Measurements from ENCODE around the gene SGCA.
A peak's percentile ranks its signal among the peaks of the same experiment; 100 is the strongest.

Gene SGCA

DNA sequence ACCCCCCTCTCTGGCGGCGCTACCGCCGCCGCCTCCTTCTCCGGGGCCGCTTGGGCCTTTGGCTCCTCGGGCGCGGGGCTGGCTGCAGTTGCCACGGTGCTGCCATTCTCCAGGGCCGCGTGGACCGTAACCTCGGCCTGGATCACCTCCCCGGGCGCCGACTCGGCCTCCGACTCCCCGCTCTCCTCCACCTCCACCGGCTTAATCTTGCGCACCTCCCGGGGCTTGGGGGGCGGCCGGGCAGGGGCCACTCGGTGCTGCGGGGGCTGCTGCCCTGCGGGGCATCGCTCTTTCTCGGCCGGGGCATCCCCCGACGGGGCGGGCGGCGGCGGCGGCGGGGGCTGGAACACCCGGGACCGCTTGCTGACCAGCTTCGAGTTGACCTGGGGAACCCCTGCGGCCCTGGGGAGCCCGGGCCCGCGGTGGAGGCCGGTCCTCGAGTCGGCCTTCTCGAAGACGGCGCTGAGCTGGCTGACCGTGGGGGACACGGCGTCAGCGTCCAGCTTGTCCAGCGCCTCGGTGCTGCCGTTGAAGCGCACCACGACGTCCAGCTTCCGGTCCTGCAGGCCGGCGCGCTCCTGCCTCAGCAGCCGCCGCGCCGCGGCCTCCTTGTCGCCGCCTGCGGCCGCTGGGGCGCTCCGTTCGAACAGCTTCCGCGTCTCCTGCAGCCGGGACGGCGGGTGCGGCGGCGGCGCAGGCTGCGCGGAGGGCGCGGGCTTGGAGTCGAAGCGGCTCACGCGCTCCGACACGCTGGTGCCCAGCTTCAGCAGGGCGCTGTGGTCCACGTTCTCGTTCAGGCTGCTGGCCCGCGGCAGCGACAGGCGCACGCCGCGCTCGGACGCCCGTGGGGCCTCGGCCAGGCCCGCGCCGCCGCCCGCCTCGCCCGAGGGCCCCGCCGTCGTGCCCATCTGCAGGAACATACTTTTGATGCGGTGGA lies 16.1 kb upstream of the SGCA start:
- no peak for DNase-seq

DNA sequence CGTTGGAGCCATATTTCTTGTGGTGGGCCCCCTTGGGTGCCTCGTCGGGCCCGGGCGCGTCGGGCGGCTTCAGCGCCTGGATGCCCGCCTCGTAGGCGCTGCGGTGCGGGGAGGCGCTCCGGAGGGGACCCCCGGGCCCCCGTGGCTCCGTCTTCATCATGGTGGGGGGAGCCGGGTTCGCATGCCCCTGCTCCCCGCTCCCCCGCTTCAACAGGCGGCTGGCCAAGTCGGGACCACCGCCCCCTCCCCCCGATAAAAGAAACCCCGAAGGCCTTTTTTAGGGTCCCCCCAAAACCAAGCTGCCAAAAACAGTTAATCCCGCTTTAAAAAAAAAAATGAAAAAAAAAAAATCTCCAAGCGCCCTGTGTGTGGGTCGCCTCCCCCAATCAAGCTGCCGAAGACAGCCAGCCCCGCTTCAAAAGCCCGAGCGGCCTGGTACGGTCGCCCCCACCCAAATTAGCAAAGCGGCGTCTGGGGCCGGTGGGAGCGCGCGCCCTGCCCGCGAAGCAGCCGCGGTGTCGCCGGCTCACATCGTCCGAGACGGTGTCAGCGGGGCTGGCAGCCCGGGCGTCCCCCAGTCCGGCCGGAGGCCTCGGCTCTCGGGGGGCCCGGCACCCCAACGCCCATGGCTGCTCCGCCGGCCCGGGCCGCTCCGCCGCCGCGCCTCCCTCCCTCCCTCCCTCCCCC lies 15.3 kb upstream of the SGCA start, which contains the start of gene PPP1R9B:
Gene PPP1R9B, minus strand, starts transcription at position 324 of the 687 bp plus-strand sequence. Its CDS starts 164 bp downstream, at position 160.
- no peak for DNase-seq

DNA sequence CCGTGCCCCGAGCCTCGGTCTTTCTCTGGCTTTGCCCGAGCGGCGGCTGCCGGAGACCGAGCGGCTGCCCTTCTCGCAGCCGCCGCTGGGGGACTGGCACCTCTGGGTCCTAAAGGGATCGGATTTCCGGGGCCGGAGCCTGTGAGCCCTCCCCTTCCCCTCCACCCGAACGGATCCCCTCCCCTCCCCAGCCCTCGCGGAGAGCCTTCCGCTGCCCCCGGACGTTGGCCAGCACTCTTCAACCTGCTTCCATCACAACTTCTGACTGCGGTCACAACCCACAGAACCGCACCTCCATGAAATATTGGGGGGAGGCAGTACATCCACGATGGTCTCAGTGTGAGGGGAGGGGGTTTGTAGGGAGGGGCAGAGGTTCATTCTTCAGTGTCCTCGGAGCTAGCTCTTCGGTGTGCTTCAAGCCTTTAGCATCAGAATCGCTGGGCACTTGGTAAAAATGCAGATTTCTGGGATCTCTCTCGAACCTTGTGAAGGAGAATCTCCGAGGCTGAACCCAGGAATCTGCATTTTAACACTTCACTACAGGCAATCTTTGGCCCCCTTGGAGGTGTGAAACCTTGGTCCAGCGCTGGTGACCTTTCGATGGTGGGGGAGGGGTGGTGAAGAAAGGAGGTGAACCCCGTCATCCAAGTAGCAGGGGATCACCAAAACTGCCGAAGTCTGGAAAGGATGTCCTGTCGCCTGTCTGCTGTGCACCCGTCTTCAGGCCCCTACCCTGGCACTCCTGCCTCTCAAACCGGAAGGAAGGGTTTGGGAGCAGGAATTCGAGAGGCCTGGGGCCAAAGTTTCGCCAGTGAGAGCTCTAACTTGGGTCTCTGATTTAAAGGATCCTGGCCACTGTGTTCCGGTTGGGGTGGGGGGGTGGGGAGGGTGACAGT lies 14.5 kb upstream of the SGCA start:
- DNase-seq: peak; percentile 82

DNA sequence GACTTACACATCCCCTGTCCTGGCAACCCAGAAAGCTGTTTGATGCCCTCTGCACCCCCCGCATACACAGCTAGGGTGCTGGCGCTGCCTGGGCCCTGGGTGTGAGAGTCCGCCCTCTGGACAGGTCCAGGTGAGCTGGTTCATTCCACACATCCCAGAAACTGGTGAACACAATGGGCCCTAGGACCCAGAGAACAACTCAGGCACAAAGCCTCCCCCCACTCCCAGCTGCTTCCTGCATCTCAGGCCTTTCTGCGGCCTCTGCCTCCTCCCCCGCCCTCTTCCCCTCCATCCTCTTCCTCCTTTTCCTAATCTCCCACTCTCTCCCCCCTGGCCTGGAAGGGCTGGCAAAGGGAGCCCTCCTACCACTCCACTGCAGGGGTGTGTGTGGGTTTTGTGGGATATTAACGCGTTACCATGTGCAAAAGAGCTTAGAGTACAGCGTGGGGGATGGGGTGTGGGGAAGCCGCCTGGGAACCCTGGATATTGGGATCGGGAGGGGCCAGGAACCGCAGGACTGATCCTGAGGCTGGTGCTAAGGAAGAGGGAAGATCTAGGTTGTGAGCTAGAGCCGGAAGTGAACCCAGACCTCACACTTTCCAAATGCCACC lies 13.8 kb upstream of the SGCA start:
- DNase-seq: peak; percentile 60

DNA sequence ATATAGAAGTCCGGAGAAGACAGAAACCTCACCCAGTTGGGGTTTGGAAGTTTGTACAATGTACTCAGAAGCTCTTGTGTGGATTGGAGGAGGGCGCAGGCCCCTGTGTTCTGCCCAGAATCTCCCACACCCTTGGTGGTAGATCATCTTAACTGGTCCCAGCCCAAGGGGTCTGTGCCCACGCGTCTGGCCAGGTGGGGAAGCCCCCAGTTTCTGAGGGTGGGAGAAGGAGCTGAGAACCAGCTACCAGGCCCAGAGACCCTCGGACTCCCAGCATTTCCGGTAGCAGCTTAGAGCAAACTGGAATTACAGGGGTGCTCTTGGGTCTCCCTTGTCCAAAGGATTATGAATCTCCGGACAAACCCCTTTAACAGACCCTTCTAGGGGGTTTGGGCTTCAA lies 13.1 kb upstream of the SGCA start:
- DNase-seq: no peak

DNA sequence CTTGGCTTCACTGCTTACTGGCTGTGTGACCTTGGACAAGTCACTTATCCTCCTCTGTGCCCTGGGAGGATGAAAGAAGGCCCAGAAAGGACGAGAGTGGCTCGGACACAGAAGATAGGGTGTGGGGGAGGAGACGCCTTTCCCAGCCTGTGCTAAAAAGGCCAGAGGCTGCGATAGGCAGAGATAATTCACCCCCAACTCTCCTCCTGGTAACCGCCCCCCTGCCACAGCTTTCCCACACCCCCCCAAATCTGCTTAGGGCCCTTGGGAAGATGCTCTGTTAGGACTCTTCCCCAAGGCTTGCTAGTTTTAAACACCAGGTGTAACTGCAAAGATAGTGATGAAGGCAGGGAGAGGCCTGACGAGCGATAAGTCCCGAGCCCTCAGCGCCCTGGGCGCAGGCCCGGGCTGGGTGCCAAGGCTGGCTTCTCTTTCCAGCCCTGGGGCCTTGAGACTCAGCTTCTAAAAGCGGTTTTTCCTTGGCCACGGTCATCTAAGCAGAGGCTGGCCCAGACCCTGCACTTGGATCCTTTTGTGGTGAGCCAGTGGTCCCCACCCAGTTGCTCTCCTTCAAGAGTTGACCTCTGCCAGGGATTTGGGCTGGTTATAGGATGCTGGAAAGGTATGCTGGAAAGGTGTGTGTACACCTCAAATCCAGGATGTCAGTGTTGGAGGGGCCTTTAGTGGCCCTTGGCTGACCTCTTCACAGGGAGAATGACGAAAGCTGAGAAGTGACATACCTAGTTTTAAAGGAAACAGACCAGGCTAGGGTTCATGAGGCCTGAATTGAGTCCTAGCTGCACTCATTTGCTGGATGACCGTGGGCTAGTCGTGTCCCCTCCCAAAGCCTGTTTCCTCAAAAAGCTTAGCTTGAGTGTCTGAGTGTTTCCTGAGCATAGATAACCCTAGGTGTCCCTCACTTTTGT lies 11.9 kb upstream of the SGCA start:
- DNase-seq: no peak

DNA sequence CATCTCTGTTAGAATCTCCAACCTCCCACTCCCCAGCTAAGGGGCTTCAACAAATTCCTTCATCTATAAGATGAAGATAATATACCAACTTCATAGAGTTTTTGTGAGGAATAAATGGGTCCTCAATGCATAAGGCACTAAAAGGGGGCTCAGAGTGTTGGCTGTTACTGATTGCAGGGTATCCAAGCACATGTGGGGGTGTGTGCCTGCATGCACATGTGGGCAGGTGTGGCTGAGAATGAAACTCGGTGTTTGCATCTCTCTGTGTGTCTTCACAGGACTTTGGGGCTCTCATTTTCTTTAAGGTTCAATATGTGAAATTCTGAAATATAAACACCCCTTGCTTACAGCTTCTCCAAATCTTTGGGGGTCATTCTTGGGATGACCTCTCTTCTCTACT lies 11.2 kb upstream of the SGCA start:
- DNase-seq: no peak

DNA sequence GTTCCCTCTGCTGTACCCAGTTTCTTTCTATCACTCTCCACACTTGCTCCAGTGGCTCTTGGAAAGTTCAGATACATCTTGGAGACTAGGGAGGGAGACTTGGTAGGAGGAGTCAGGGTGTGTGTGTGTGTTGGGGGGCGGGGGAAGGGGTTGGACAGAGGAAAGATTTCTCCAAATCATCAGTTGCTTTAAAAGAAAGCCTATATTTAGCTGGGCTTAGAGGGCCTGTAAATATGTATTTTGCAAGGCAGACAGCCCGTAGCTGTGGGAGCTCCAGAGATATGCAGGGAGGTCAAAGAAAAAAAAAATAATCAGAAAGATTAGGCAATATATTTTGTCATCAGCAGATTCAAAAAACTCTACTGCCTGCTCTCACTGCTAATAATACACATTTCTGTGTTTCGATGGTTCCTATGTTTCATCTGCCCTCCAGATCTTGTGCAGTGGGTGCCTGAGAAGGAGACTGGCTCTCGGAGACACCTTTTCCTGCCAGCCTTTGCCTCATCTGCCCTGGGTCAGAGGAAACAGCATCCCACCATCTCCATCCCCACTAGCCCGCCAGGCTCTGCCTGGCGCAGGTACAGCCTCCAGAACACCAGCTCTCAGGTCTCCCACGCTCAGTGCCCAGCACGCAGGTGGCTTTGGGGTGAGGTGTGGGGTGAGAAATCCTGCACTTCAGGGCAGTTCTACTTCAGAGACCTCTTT lies 10.5 kb upstream of the SGCA start:
- no peak for DNase-seq

DNA sequence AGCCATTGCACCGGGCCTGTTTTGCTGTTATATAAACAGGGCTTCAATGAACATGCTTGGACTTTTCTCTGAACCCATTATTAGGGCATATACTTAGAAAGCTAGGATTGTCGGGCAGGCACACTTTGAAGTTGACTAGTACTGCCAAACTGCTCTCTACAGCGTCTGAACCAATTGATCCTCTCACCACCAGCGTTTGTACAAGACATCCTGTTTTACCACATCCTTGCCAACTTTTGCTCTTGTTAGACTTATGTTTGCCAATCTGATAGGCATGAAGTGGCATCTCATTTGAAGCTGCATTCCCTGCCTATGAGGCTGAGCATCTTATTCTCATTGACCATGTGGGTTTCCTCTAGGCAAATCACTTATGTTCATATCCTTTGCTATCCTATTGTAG lies 7.9 kb upstream of the SGCA start:
- no peak for DNase-seq

DNA sequence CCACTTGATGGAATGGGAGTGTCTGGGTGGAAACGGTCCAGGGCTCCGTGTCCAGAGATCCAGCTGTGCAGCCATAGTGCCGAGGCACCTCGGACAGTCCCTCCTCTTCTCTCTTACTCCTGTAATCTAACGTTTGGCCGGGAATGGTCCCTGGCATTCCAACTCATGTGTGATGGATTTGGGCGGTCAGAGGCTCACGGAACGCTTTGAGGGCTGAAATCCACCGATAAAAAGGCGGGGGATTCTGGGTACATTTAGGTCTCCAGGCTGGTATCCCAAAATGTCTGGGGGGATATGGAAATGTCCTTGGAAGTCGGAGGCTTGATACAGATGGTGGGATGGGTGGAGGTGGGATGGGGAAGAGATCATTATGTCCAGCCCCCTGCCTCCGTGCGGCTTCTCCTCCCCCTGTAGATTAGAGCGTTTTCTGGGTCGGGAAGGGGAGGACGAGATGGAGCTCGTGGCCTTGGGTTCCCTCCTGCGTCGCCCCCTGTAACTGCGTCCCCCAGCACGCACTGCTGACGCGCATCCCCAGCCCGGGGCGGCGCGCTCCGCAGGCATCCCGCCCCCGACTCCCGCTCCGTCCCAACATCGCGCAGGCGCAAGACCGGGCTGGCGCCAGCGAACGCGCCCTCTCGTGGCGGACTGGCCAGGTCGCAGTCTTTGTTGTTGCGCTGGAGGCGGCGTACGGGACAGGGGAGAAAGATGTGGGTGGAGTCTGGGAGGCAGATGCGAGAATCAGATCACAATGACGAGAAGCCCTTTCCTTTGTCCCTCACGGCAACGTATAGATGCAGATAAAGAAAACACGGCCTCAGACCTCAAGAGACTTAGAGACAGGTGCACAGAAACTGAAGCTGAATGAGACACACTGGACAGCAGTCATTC lies 4.5 kb upstream of the SGCA start:
- peak; percentile 90 for DNase-seq

DNA sequence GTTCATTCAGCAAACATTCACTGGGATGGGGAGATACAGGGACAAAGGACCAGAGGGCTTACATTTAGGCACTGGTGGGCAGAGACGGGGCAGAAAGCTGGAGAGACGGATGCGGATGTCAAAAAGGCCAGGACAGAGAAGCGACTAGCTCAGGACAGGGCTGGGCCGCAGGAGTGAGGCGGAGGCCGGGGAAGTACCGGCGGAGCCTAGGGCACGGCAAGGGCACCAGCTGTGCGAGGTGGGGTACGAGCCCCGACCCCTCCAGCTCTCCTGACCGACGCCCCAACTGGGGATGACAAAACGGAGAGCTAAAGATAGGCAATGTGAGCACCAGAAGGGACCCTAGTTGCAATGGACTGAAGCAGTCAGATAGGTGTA lies 3.9 kb upstream of the SGCA start:
- DNase-seq: no peak

DNA sequence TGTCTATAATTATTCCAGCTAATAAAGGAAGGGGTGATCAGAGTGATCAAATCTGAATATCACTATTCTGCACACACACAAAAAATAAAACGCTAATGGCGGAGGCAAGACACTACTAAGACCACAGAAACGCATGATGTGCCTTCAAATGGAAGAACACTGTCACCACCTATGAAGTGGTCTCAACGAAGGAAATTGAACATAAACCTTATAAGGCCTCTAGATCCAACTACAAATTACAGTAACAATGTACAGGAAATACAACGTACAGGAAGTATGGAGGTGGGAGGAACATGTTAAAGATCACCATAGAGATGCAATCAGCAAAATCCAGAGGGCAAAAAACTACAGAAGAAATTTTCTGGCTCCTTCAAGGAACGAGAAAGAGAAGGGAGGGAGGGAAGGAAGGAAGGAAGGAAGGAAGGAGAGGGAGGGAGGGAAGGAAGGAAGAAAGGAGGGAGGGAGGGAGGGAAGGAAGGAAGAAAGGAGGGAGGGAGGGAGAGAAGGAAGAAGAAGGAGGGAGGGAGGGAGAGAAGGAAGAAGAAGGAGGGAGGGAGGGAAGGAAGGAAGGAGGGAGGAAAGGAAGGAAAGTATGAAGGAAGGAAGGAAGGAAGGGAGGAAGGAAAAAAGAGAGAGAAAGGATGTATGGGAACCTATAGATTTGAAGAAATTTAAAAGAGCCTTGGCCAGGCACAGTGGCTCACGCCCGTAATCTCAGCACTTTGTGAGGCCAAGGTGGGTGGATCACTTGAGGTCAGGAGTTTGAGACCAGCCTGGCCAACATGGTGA lies 3.1 kb upstream of the SGCA start:
- no peak for DNase-seq

DNA sequence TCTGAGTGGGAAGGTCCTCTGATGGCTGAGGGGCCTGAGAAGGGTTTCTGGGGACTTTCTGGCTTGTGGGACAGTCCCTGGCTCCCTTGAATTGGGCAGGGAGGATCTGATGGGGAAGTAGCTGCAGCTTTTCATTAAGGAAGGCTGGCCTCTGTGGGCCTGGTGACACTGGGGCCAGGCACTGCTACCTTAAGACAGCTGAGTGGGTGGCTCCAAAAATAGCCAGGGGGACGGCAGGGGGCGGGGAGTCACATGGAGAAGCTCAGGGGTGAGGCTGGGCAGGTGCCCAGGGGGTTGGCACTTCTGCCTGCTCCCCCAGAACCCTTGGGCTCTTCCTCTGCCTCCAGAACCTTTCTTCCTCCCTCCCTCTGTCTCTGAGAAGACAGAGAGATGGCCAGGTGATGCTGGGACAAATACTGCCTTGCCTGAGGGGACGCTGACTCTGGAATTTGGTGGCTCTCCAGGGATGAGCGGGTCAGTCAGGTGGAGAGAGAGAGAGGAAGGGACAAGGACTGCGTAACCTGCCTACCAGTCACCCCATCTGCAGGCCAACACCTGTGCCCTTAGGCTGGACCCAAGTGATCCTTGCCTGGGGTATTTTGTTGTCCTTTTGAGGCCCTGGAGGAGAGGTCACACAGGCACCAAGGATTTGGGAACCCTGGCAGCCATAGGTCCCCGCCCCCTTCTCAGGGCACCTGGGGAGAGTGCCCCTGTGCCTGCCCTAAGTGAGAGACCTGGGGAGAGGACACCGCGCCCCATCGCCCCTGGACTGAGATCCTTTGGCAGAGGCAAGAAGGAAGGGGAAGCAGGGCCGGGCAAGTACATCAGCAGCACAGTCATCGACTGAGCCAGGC lies 1.7 kb upstream of the SGCA start:
- DNase-seq: no peak

DNA sequence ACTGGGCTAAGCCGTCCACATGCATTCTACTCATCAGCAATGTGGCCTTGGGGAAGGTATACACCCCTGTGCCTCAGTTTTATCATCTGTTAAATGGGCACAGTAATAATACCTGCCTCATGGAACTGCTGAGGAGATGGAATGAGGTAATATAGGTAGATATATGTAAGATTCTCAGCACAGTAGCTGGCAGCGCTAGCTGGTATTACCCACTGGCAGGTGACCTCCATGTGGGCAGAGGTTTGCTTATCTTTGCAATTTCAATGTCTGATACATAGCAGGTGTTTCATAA lies 1.2 kb upstream of the SGCA start:
- no peak for DNase-seq

DNA sequence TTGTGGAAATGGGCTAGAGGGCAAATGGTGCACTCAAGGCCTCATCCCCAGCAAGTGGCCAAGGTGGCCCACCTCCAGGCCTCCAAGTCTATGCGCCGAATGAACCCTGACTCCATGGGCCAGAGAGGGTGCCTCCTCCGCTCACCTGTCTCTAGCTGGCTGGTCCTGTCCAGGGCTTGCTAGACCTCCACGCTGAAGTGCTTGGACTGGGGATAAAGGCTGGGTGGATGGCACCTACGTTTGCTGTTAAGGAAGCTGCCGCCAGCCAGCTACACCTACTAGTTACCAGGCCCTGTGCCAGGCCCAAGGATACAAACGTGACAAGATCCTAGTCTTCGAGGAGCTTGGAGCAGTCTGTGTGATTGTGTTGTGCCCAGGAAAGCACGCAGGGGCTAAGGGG lies 739 bp upstream of the SGCA start:
- DNase-seq: no peak

DNA sequence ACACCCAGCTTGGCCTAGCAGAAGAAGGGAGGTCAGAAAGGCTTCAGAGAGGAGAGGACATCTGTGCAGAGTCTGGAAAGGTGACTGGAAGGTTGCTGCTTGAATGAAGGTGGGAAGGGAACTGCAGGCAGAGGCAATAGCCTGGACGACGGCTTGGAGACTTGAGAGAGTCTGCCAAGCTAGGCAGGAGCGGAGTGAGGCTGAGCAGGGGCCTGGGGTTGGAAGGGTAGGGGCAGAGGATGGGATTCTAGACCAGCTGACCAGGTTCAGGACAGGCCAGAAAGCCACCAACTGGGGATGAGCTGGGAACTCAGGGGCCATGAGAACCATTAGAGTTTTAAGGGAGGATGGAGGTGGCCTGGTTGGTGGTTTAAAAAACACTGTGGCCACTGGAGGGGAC lies 339 bp upstream of the SGCA start:
- DNase-seq: no peak

DNA sequence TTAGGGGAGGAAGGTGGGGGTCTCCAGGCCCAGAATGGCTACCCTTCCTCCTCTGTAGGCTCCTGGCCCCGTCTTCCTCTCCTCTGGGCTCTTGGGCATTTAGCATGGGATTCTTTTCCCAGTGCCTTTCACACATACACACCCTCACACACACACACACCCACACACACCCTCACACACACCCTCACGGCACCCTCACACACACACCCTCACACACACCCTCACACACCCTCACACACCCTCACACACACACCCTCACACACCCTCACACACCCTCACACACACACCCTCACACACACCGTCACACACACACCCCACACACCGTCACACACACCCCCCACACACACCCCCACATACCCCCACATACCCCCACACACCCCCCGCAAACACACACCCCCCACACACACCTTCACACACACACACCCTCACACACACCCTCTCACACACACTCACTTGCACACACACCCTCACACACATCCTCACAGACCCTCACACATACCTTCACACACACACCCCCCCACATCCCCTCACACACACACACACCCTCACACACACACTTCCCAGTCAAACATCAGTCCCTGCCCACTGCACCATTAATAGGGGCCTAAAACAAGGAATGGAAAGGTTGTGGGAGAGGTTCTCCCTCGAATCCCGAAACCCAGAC lies 845 bp downstream of the SGCA start:
- no peak for DNase-seq

DNA sequence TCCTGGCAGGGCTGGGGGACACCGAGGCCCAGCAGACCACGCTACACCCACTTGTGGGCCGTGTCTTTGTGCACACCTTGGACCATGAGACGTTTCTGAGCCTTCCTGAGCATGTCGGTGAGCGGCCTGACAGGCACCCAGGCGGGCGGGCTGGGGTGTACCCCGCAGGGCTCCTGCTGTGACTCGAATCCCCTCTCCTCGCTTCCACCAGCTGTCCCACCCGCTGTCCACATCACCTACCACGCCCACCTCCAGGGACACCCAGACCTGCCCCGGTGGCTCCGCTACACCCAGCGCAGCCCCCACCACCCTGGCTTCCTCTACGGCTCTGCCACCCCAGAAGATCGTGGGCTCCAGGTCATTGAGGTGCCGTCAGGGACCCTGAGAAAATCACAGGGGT lies 1.6 kb downstream of the SGCA start:
- no peak for DNase-seq
